Trophoblast cell (in vitro differentiated cells and primary cell): ENCODE data around the gene VPS8.

Experiments
- DNase-seq, 2 donors: peaks; one replicate each; pipeline ENCODE4 v3.0.0-alpha.2; 2016
- H2AFZ ChIP-seq: 2 replicates; pipeline ENCODE4 v1.6.1; 2013; ENCODE audit warnings: low read length, moderate library complexity, mild to moderate bottlenecking; ENCODE audit not compliant: insufficient read depth, poor library complexity
- H2AK5ac ChIP-seq: 2 replicates; pipeline ENCODE4 v1.6.1; 2013; ENCODE audit warnings: mild to moderate bottlenecking, low read length
- H2BK120ac ChIP-seq: 2 replicates; pipeline ENCODE4 v1.6.1; 2013; ENCODE audit warnings: low read length, mild to moderate bottlenecking, moderate library complexity; ENCODE audit not compliant: insufficient read depth, poor library complexity
- H2BK12ac ChIP-seq: 2 replicates; pipeline ENCODE4 v1.6.1; 2013; ENCODE audit warnings: mild to moderate bottlenecking, low read length, moderate library complexity
- H2BK5ac ChIP-seq: 2 replicates; pipeline ENCODE4 v1.6.1; 2013; ENCODE audit warnings: low read length, low read depth, moderate library complexity, mild to moderate bottlenecking; ENCODE audit not compliant: poor library complexity
- H3K14ac ChIP-seq: 2 replicates; pipeline ENCODE4 v1.6.1; 2013; ENCODE audit warnings: mild to moderate bottlenecking, low read length
- H3K18ac ChIP-seq: 2 replicates; pipeline ENCODE4 v1.6.1; 2013; ENCODE audit warnings: mild to moderate bottlenecking, low read length
- H3K23ac ChIP-seq: 2 replicates; pipeline ENCODE4 v1.6.1; 2013; ENCODE audit warnings: low read length
- H3K27ac ChIP-seq: 2 replicates; pipeline ENCODE4 v1.5.1; 2013; ENCODE audit warnings: low read depth, mild to moderate bottlenecking, inconsistent platforms, low read length, moderate library complexity
- H3K27me3 ChIP-seq: 2 replicates; pipeline ENCODE4 v1.6.1; 2013; ENCODE audit warnings: inconsistent platforms, mild to moderate bottlenecking, low read length, moderate library complexity; ENCODE audit not compliant: insufficient read depth
- H3K36me3 ChIP-seq, 2 experiments: 1 replicate in 1 of 2; 2 replicates in 1 of 2; pipeline ENCODE4 v1.6.1; 2013; ENCODE audit warnings: low read length in 2 of 2, mild to moderate bottlenecking in 2 of 2, moderate library complexity in 1 of 2; ENCODE audit not compliant: insufficient read depth in 2 of 2, control insufficient read depth in 1 of 2
- H3K4ac ChIP-seq: 2 replicates; pipeline ENCODE4 v1.6.1; 2013; ENCODE audit warnings: low read depth, mild to moderate bottlenecking, low read length, moderate library complexity
- H3K4me1 ChIP-seq, 2 experiments: 1 replicate in 1 of 2; 2 replicates in 1 of 2; pipeline ENCODE4 v1.6.1; 2013; ENCODE audit warnings: low read length in 2 of 2, mild to moderate bottlenecking in 2 of 2, moderate library complexity in 1 of 2; ENCODE audit not compliant: insufficient read depth in 2 of 2, control insufficient read depth in 1 of 2
- H3K4me2 ChIP-seq: 2 replicates; pipeline ENCODE4 v1.6.1; 2013; ENCODE audit warnings: inconsistent platforms, mild to moderate bottlenecking, low read length, moderate library complexity
- H3K4me3 ChIP-seq: 2 replicates; pipeline ENCODE4 v1.5.1; 2013; ENCODE audit warnings: mild to moderate bottlenecking, low read depth, low read length, inconsistent platforms
- H3K79me1 ChIP-seq: one replicate; pipeline ENCODE4 v1.6.1; 2013; ENCODE audit warnings: low read length
- H3K79me2 ChIP-seq: 2 replicates; pipeline ENCODE4 v1.6.1; 2013; ENCODE audit warnings: low read length, mild to moderate bottlenecking; ENCODE audit not compliant: control insufficient read depth, insufficient read depth, poor library complexity
- H3K9ac ChIP-seq: 2 replicates; pipeline ENCODE4 v1.6.1; 2013; ENCODE audit warnings: mild to moderate bottlenecking, low read length
- H3K9me3 ChIP-seq: 2 replicates; pipeline ENCODE4 v1.6.1; 2013; ENCODE audit warnings: low read depth, mild to moderate bottlenecking, control low read depth, inconsistent platforms, low read length; ENCODE audit not compliant: insufficient read depth
- H4K12ac ChIP-seq: 2 replicates; pipeline ENCODE4 v1.6.1; 2013; ENCODE audit warnings: low read depth, mild to moderate bottlenecking, low read length, moderate library complexity
- H4K8ac ChIP-seq: 2 replicates; pipeline ENCODE4 v1.6.1; 2013; ENCODE audit warnings: low read depth, mild to moderate bottlenecking, low read length, moderate library complexity
- H4K91ac ChIP-seq: one replicate; pipeline ENCODE4 v1.6.1; 2013; ENCODE audit warnings: low read depth, mild to moderate bottlenecking, low read length, moderate library complexity
- WGBS: extraction: QIAGEN DNeasy Blood & Tissue Kit; methylation state at CpG from one replicate; pipeline ENCODE4 v1.1.7; 2013; ENCODE audit warnings: missing lambda C conversion rate; ENCODE audit not compliant: insufficient read length, insufficient coverage; ENCODE audit errors: extremely low coverage; 5-methylcytosine and 5-hydroxymethylcytosine counted together

The VPS8 gene

DNA sequence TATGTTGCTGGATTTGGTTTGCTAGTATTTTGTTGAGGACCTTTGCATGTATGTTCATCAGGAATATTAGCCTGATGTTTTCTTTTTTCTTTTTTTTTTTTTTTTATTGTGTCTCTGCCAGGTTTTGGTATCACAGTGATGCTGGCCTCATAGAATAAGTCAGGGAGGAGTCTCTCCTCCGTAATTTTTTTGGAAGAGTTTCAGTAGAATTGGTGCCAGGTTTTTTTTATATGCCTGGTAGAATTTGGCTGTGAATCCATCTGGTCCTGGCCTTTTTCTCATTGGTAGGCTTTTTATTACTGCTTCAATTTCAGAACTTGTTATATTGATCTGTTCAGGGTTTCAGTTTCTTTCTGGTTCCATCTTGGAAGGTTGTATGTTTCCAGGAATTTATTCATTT lies 165.8 kb downstream of the VPS8 start:
- no peak for DNase-seq

DNA sequence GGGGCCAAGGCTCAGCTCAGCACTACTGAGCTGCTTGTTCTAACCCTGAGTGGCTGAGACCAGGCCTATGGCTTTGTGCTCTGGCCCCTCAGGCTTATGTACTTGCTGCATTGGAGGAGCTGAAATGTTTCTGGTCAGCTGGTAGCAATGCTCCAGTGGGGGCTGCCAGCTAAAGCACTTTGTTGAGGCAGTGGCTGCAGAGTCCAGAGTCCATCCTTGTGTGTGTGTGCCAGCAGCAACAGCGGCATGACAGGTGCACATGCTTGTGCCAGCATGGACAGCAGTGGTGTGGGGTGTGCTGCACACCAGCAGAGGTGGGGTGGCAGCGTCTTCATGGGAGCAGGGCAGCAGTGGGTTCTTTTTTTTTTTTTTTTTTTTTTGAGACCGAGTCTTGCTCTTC lies 169.1 kb downstream of the VPS8 start:
- Histone ChIP-seq H2AK5ac (no peak overlapping the region), H2AFZ (no peak overlapping the region), H3K4ac (no peak overlapping the region), H3K36me3 (no peaks in the 10 kb centered on the region), H3K27me3 (no peaks in the 10 kb centered on the region), H2BK120ac (no peak overlapping the region), H3K79me1 (no peaks in the 10 kb centered on the region), H3K18ac (no peak overlapping the region), H2BK5ac (no peak overlapping the region), H3K27ac (no peak overlapping the region), H3K4me1 (no peaks in the 10 kb centered on the region), H3K4me3 (no peak overlapping the region), H3K23ac (no peak overlapping the region), H2BK12ac (no peak overlapping the region), H3K4me2 (no peak overlapping the region), H4K12ac (no peak overlapping the region), H4K91ac (no peak overlapping the region), H4K8ac (no peak overlapping the region), H3K9me3 (no peaks in the 10 kb centered on the region), H3K14ac (no peak overlapping the region), H3K79me2 (no peaks in the 10 kb centered on the region), H3K9ac (no peak overlapping the region)
- no CpG with 5 or more reads among the region's 3 CpGs for WGBS
- DNase-seq: no peak

More for the DNA sequence above, 165.8 kb downstream of the VPS8 start:
- Histone ChIP-seq H3K9ac (no peak overlapping the region), H2BK5ac (no peak overlapping the region), H3K4ac (no peak overlapping the region), H2BK12ac (no peak overlapping the region), H2AK5ac (no peak overlapping the region), H3K18ac (no peak overlapping the region), H3K14ac (no peak overlapping the region), H3K27me3 (no peaks in the 10 kb centered on the region), H3K4me3 (no peak overlapping the region), H3K27ac (no peak overlapping the region), H3K36me3 (no peaks in the 10 kb centered on the region), H4K91ac (no peak overlapping the region), H4K8ac (no peak overlapping the region), H3K4me2 (no peak overlapping the region), H3K79me2 (no peaks in the 10 kb centered on the region), H3K79me1 (no peaks in the 10 kb centered on the region), H4K12ac (no peak overlapping the region), H2AFZ (no peak overlapping the region), H3K4me1 (no peaks in the 10 kb centered on the region), H2BK120ac (no peak overlapping the region), H3K9me3 (no peaks in the 10 kb centered on the region), H3K23ac (no peak overlapping the region)
- WGBS: no CpG with 5 or more reads among the region's 1 CpG

DNA sequence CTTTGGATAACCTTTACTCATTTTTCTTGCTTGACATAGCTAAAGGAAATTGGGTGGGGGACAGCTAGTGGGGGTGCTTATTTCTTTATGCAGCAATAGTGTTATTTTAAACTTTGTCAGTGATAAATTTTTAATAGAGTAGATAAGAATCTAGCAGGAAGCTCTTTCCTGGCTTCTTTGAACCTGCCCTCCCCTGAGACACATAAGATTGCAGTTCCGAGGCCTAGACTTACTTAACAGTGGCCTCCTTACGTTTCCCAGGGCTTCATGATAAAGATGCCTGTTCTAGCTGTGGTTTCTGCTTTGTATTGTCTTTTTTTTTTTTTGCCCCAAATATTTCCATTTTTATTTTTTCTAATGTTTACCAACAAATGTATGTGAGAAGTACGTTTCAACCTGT lies 170.1 kb downstream of the VPS8 start:
- Histone ChIP-seq H2AK5ac (no peak overlapping the region), H2BK5ac (no peak overlapping the region), H4K91ac (no peak overlapping the region), H2BK12ac (no peak overlapping the region), H3K23ac (no peak overlapping the region), H3K9me3 (no peaks in the 10 kb centered on the region), H3K36me3 (no peaks in the 10 kb centered on the region), H3K4me2 (no peak overlapping the region), H3K4me3 (no peak overlapping the region), H4K12ac (no peak overlapping the region), H3K27ac (no peak overlapping the region), H3K4ac (no peak overlapping the region), H4K8ac (no peak overlapping the region), H3K4me1 (no peaks in the 10 kb centered on the region), H3K79me1 (no peaks in the 10 kb centered on the region), H3K9ac (no peak overlapping the region), H2AFZ (no peak overlapping the region), H3K27me3 (no peaks in the 10 kb centered on the region), H3K18ac (no peak overlapping the region), H3K14ac (no peak overlapping the region), H2BK120ac (no peak overlapping the region), H3K79me2 (no peaks in the 10 kb centered on the region)
- DNase-seq: no peak
- no CpG with 5 or more reads among the region's 3 CpGs for WGBS

- no peak overlapping the region for H2BK5ac ChIP-seq
- H2AFZ ChIP-seq: no peak overlapping the region
Measured at GRCh38 chr3:184985586-184985985, 173.6 kb downstream of the VPS8 start.

More at GRCh38 chr3:184985586-184985985, 173.6 kb downstream of the VPS8 start:
- no peak overlapping the region for H3K27ac ChIP-seq
- H2BK120ac ChIP-seq: no peak overlapping the region
- no peak overlapping the region for H3K4me3 ChIP-seq
- no peak overlapping the region for H2BK12ac ChIP-seq
- no peak overlapping the region for H3K4me2 ChIP-seq
- H3K4me1 ChIP-seq: no peaks in the 10 kb centered on the region
- no peaks in the 10 kb centered on the region for H3K27me3 ChIP-seq
- H3K23ac ChIP-seq: no peak overlapping the region
- no peak overlapping the region for H2AK5ac ChIP-seq
- H3K79me1 ChIP-seq: no peaks in the 10 kb centered on the region
- H4K8ac ChIP-seq: no peak overlapping the region
- DNase-seq: no peak
- no peak overlapping the region for H4K91ac ChIP-seq
- H3K36me3 ChIP-seq: no peaks in the 10 kb centered on the region
- H4K12ac ChIP-seq: no peak overlapping the region
- no peaks in the 10 kb centered on the region for H3K79me2 ChIP-seq
- H3K9ac ChIP-seq: no peak overlapping the region
- no peak overlapping the region for H3K4ac ChIP-seq
- no peak overlapping the region for H3K18ac ChIP-seq
- H3K14ac ChIP-seq: no peak overlapping the region
- WGBS: no CpG with 5 or more reads among the region's 5 CpGs
- no peaks in the 10 kb centered on the region for H3K9me3 ChIP-seq
